ENCODE measurements around the gene PSMA2.

DNA sequence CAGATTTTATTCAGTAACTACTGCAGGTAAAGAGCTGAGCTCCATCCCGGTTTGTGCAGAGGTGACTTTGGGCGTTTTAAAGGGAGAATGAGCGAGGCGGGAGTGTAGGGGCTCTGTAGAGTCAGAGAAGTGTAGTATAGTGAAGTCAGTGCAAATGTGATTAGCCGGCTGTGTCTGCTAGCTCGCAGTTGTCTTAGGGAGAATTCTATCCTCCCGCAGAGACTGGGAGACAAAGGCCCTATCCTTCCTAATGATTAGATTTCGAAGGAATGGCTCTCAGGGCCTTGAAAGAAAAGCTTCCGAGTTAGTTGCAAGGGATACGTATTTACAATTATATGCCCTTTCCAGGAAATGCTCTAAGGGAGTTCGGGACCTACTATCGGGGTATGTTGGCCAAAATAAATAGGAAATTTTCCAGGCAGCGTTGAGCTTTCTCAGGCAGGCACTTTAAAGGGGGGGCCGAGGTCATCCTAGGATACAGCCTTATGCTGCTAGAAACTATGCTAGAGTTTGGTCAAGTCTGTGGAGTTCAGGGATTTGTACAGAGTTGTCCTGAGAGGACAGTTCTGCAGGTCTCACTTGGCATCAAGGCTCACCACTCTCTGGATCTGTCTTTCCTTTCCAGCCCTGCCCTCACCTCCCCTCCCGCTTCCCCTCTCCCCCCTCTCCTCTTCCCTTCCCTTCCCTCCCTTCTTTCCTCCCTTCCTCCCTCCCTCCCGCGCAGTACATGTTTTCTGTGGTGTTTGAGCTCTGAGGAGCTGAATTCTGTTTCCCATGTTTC lies 1.0 kb upstream of the PSMA2 start:
- TF ChIP-seq, protein P1, sequence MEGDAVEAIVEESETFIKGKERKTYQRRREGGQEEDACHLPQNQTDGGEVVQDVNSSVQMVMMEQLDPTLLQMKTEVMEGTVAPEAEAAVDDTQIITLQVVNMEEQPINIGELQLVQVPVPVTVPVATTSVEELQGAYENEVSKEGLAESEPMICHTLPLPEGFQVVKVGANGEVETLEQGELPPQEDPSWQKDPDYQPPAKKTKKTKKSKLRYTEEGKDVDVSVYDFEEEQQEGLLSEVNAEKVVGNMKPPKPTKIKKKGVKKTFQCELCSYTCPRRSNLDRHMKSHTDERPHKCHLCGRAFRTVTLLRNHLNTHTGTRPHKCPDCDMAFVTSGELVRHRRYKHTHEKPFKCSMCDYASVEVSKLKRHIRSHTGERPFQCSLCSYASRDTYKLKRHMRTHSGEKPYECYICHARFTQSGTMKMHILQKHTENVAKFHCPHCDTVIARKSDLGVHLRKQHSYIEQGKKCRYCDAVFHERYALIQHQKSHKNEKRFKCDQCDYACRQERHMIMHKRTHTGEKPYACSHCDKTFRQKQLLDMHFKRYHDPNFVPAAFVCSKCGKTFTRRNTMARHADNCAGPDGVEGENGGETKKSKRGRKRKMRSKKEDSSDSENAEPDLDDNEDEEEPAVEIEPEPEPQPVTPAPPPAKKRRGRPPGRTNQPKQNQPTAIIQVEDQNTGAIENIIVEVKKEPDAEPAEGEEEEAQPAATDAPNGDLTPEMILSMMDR (IDR thresholded peaks at IDR 0.05) = no peak
- TF ChIP-seq POLR2A (IDR thresholded peaks at IDR 0.05) = no peak

Data from right lobe of liver (tissue), 4 donors.